ENCODE measurements around the gene GBA2.

DNA sequence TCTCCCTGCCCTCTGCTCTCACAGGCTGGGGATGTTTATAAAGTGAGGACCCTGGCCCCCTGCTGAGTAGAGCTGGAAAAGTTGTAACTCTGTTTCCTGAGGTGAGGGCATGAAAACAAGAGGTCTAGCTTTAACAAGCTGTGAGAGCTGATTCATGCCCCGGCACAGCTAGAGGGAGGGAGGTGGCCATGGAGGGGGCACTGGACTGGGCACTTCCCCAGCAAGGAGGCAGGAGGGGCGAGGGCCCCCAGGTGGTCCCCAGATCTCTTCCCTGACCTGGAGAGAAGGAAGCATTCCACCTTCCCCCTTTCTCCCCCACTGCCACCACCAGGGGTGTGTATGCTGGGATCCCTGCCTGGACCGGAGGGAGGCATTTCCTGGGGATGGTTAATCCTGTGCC is 5.2 kb upstream of the GBA2 start, which contains the start of gene MSMP:
- TF ChIP-seq SUZ12 (IDR thresholded peaks at IDR 0.05; ENCODE audit: extremely low read depth, insufficient read depth, insufficient read length) (no peak), ZNF274 (IDR thresholded peaks at IDR 0.05; ENCODE audit: low read depth, low read length) (no peak), YY1 (IDR thresholded peaks at IDR 0.05; ENCODE audit: insufficient read depth, insufficient read length) (no peak)
